Stimulated activated CD4-positive, alpha-beta T cell treated with anti-CD3 and anti-CD28 coated beads, Interleukin-15, amount 100 ng/mL, for 1 hour (primary cell): ENCODE results near the gene JRKL.
A peak's percentile ranks its signal among the peaks of the same experiment; 100 is the strongest.

Experiments
- DNase-seq, 2 donors: peaks; one replicate each; pipeline ENCODE4 v3.0.0-alpha.2; 2020; ENCODE audit warnings: low read depth in 1 of 2, low spot score in 1 of 2

Gene JRKL

DNA sequence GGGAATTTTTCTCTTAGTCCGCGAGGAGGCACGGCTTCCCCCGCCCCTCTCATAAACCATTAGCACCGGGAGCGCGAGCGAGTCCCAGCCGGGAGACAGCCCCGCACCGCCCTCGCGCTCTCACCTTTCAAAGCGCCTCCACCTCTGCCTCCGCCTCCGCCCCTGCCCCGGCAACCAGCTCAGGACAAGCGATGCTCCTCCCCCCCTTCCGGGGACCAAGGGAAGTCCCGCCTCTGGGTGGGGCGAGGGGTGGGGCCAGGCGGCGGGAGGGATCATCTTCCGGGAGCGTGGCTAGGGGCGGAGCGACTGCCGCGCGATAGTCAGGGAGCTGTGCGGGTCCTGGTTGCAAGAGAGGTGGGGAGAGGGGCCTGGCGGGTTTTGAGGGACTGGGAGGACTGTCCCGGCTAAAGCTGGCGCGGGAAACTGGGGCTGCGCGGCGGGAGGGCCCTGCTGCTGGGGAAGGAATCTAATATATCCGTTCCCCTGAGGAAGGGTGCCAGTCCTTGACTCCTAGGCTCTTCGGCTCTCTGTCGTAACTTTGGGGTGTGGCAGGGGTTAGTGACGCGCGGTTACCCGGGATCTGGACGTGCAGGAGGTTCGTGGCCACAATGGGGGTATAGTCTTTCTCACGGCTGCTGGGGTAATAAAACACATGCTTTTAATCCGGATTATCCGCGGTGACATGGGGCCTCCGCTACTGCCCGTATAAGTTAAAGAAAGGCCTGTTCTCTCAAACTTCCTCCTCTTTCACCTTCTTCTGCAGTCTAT is at the start of gene JRKL, which contains the start of gene CCDC82:
TSS of gene JRKL (plus strand) at position 294 of the 768 bp plus-strand sequence. CDS start 637 bp downstream, outside the sequence.
TSS of gene CCDC82 (minus strand) at position 193 of the 768 bp plus-strand sequence. CDS start 5,165 bp downstream, outside the sequence.
- DNase-seq = peak; percentile 98

DNA sequence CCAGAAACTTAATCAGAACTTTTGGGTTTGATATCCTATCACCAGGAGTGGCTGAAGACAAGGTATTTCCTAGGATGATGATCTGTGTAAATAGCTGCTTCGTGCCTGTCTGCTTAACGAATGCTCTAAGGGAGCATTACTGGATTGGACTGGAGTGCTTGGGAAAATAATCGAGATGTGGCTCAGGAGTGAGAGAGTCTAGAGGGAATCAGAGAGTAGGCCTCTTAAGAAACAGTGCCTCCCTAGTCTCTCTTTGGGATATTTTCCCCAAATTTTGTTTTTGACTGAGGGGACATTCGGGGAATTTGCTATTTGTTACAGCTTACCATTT is 49.3 kb upstream of the JRKL start:
- no peak for DNase-seq

DNA sequence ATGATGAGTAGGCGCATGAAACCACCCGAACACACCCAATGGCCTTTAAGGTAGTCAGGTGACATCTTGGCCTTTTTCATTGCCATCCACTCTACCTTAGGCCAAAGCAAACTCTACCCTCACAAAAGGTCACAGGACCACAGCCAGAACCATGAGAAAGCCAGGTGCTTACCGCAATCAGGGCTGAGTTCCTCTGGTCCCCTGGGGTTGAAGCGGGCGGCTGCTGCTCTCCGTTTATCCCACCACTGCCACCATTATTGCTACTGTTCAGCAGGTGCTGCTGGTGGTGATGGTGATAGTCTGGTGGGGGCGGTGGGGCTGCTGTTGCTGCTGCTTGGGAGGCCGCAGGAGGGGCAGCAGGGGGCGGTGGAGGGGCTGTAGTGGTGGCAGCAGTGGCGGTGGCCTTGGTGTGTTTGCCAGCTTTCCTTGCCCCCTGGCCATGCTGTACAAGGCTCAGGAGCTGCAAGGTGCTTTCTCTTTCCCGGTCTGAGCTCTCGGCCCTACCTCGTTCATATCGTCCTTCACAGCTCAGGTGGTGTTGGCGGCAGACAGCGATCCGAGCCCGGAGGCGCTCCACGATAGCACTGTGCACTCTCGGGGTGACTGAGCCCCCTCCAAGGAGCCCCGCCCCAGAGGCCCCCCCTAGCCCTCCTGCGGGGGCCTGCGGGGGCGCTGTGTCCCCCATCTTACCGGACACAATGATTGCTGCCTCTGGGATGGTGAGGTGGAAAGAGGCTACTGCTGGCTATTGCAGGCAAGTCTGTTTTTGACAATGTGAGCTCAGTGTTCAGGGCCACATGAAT is 48.4 kb upstream of the JRKL start:
- peak; percentile 37 to 38 for DNase-seq

DNA sequence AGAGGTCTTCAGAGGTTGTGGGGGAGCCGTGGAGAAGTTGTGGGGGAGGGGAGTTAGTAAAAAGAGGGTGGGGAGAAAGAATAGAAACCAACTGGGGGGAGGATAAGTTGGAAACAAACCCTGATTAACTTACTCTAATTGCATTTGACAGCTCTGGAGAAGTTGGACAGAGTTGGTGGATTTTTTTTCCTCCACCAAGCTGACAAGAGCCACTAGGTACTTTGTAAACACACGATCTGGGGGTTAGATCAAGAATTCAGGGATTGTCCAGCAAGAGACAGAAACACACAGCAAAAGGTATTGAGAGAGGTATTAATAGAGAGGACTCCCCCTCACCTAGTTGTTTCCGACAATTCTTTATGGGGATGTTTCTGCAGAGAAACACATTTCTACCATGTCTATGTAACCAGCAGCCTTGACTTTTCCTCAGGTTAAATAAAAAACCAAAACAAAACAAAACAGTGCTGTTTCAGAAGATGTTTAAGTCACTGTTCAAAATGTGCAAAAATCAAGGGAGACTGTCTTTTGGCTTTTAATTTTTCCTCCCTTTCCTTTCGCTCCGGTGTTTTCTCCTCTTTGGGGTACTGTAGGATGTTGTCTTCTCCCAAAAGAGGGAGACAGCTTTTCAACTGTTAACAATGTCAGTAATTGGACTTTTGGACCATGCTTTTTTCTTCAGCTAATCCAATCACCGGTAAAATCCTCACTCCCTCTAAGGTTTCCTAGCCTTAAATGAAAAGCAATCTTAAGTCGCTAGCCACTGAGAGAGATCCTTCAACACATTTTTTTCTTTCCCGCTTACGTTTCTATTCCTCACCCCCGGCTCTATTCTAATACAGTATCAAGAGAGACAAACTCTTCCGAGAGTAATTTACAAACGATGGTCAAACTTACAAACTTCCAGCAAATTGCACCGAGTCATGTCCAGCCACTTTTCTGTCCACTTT is 47.5 kb upstream of the JRKL start:
- no peak for DNase-seq

DNA sequence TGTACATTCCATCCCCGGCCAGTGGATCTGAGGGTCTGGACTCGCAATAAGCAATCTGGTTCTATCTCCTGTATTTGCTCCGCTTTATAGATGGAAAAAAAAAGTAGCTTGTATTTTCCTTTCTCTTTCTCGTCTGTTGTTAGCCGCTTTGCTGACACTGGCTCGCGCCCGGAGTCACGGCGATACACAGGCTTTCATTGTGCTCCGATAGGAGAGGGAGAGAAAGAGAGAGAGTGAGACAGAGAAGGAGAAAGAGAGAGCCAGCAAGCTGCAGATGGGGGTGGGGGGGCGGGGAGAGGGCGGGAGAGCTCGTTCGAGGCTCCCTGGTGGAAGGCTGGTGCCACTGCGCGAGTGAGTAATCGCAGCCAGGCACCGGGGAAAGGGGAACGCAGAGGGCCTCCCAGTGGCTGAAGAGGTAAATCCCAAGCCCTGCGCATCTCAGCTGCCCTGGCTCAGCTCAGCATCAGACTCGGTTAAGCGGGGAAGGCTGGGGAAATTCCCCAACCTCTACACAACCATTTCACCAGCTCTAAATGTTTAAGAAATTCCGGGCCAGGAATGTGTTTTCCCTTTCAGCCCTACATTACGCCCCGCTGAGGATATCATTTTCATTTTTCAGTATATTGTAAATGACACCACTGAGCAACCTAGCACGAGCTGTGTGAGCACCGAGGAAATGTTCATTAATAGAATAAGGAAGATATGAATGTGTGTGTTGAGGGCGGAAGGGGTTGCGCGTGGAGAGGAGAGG is 46.7 kb upstream of the JRKL start, which contains the start of gene MAML2:
TSS of gene MAML2 (minus strand) at position 235 of the 751 bp plus-strand sequence. CDS start 1,300 bp downstream, outside the sequence.
- peak; percentile 77 to 81 for DNase-seq

DNA sequence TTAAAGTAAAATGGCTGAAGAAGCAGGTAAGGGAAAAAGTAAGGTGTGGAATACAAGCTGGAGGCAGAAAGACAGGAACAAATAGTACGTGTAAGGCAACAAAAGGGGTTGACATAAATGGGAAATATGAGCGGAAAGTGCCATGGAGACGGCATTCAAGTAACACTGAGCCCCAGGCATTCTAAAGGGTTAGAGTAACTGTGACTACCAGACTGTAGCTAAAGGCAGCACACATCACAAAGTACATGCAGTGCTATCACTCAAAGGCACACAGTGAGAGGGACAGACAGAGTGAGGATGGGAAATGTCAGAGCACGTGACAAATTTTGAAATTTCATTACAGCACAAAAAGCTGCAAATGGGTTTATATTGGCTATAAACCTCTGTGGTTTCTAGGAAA is 33.0 kb upstream of the JRKL start:
- no peak for DNase-seq

DNA sequence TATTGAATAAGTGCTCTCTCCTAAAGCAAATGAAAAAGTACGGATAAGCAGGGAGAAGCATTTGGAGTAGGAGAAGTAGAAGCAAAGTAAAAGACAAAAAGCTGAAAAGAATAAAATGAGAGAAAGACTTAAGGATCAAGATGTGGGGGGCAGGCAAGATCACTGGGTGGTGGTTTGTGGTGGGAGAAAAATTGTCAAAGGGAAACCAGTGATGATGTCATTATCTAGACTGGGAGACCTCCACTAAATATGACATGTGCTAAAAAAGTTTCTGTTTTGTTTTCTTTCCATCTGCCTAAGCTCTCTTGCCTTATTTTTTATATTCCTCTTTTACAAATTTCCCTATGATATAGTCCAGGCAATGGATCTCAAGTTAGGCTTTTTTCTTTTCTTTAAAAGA is 32.0 kb upstream of the JRKL start:
- no peak for DNase-seq

DNA sequence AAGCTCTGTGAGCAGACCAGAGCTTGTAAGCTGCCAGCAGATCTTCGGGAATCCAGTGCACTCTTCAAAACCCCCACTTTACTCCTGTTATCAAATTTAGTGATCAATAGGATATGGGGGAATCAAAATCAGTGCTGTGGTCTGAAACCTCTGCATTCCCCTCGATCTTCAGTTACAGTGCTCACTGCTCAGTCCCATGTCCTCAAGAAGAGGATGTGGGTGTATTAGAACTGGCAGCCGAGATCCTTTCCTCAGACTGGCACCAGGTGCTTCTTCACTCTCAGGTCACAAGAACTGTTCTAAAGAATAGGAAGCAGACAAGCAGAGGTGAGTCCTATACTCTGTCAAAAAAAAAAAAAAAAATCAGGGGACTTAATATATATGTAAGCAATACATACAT is 31.5 kb upstream of the JRKL start:
- DNase-seq = no peak

DNA sequence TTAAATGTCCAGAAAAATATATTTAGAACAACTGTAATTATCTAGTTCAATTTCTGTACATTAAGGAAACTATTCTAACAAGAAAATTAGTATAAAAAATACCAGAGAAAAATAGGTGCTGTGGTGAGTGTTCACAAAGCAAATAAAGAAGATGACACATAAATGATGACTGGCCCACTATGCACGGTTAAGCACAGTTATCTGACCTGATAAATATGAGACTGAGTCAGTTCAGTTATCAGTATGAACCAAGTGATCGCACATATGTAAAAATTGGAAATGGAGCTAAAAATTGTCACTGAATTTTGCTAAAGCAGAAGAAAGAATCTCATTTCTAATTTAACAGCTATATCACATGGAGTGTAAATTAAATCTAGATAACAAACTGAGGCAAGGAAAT is 28.0 kb upstream of the JRKL start:
- DNase-seq = no peak

DNA sequence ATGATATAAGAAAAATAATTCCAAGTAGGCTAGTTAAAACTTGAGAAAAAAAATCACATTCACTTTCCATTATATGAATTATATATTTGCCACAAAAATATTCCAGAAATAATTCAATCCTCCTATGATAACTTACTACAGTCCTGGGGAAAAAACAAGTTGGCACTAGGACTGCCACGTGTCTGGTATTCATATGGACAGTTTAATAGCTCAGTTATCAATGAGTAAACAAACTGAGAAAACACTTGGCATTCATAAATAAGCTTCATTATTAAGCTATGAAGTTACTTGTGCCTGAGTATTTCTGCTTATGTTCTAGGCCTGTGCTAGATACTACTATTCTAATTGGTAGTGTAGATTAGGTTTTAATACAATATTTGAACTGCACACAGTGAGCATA is 24.3 kb upstream of the JRKL start:
- DNase-seq = no peak

DNA sequence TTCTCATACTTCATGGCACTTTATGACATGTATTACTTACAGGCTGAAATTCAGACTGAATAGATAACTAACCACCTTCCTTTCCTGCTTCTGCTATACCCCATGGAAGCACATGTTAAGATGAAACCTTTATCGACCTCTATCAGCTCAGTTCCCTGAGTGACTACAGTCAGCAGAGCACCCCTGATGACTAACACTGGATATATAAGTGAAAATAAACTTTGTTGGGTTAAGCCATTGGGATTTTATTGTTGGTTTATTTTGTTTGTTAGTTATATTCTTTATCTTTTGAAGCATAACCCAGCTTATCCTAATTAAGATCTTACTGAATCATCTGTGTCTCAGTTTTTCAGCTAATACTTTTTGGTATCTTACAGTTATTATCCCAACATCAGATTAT is 23.8 kb upstream of the JRKL start:
- no peak for DNase-seq

DNA sequence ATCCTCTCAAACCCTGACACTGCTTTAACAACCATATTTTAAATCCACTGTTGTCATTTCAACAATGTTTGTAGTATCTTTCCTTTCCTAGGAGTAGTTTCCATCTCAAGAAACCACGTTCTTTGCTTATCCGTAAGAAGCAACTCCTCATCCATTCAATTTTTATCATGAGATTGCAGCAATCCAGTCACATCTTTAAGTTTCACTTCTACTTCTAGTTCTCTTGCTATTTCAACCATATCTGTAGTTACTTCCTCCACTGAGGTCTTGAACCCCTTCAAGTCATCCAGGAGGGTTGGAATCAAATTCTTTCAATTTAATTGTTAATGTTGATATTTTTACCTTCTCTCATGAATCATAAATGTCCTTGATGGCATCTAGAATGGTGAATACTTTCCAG is 22.5 kb upstream of the JRKL start:
- no peak for DNase-seq

DNA sequence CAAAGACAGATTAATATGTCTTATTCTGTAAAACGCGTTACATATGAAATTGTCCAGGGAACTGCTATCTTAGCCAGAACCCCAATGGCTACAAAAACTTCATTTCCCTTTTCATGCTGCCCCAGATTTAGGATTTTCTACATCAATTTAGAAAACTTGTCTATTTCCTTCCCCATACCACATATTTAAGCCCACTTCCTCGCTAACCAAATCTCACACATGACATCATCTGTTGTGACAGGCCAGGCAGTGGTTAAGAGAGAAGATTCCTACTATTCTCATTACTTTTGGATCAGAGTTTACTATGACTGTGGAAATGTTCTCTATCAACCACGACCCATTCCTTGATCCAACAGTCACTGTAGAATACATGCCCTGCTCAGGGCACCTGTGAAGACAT is 16.0 kb upstream of the JRKL start:
- DNase-seq = no peak

DNA sequence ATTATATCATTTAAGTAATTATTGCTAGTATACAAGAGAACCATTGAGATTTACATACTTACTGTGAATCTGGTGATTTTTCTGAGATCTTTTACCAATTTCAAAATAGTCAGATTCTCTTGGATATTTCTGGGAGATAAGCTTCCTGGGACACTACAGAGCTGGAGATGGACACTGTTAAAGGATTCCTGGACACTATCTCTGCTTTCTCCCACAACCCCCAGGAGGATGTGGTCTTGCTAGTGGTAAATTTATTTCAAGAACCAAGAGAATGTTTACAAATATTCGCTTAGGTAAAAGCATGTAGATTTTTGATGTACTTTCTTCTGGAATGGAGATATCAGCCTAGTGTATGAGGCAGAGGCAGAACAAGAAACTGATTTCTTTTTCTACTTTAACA is 13.0 kb upstream of the JRKL start:
- no peak for DNase-seq

DNA sequence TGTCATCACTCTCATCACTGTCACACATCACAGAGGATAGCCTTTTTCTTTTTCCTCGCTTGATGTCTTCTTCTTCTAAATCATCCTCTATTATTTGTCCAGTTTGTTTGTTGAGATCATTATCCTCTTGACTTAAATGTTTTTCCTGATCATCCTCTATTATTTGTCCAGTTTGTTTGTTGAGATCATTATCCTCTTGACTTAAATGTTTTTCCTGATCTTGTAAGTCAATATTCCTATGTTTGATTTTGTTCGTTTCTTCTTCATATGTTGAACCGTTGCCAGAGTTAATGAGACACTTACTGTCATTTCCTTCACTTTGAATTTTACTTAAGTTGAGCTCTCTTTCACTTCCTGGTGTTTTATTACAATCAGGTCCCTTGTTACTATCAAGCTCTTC is 5.7 kb upstream of the JRKL start:
- no peak for DNase-seq

DNA sequence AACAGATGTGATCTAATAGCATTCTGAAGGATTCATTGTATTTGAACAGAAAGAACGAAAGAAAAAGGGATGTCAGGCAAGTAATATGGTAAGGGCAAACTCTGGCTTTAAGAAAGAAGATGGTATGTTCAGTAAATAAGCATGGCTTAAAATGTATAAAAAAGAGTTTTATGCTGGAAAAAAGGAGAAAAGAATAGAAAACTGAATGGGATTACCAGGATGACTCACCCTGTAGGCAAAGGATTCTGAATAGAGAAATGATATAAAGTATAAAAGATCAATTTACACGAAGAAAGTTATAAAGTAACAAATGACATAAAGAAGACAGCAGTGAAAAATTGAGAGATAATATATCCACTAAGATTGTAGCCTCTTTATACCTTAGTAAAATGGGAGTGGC is 4.6 kb upstream of the JRKL start:
- no peak for DNase-seq

DNA sequence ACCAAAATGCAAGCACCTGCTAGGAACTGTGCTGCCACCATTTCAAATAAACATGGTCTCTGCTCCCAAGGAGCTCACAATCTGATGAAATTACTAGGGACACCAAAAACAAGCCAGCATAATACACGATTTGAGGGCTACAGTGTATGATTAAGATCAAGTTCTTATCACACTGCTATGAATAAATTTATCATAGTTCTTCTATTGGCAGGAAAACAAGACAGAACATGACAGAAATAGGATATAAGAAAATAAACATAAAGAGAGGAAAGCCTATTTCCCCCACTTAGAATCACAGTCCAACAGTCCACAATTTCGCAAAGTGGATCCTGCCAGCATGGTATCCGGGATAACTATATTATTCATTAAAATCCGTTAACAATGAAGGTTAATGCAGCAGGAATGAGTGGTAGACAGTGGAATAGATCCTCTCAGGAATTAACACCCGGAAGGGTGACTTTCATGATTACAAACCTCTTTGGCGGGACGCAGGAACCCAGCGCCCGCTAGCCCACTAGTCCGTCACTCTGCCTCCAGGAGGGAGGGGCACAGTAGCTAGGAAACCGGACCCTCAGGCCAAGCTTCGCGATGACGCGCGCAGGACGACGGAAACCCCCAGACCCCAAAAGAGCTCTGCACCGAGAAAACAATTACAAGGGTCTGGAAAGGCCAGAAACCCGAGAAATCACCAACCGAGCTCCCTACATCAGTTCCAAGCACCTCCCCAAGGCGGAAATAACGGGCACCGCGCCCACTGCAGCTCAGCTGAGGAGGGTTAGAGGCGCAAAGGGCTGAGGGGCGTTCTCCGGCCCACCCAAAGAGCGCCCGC is 708 bp upstream of the JRKL start:
- no peak for DNase-seq

DNA sequence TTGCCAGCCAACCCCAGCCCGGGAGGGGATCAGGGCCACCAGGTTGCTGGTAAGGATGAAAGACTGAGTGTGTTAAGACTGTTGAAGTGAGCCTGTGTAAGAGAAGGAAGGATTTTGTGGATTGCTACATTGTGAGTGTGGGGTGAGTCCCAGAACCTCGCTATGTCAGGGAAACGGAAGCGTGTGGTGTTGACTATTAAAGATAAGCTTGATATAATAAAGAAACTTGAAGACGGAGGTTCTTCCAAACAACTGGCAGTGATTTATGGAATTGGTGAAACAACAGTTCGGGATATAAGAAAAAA is 627 bp downstream of the JRKL start:
- DNase-seq = no peak

DNA sequence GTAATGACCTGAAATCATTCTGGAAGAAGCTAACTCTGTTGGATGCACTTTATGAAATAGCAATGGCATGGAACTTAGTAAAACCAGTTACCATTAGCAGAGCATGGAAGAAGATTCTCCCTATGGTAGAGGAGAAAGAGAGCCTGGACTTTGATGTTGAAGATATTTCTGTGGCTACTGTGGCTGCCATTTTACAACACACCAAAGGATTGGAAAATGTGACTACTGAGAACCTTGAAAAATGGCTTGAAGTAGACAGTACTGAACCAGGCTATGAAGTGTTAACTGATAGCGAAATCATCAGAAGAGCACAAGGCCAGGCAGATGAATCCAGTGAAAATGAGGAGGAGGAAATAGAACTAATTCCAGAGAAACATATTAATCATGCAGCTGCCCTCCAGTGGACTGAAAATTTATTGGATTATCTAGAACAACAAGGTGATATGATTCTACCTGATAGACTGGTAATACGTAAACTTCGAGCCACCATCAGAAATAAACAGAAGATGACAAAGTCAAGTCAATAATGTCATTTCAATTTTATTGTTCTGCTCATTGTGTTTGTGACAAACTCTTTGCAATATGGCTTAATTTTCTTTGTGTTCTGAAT is 2.0 kb downstream of the JRKL start:
- no peak for DNase-seq
